Activated CD4-positive, CD25-positive, alpha-beta regulatory T cell treated with anti-CD3 and anti-CD28 coated beads, Interleukin-2, amount 50 U/mL, for 16 hours (primary cell): ENCODE results near the gene PCSK5.
"Not testable (repeated sequence)": the region's sequence is repeated elsewhere in the genome, so short reads cannot be mapped to it uniquely, and the experiment has no call there.

Experiments
- DNase-seq: peaks from one replicate; pipeline ENCODE4 v3.0.0-alpha.2; 2020; ENCODE audit warnings: low read depth, low spot score

The PCSK5 gene

GRCh38 chr9:76354221-76354620 is 463.7 kb downstream of the PCSK5 start:
- no peak for DNase-seq

GRCh38 chr9:76355886-76356285 is 465.4 kb downstream of the PCSK5 start:
- DNase-seq = no peak

DNA sequence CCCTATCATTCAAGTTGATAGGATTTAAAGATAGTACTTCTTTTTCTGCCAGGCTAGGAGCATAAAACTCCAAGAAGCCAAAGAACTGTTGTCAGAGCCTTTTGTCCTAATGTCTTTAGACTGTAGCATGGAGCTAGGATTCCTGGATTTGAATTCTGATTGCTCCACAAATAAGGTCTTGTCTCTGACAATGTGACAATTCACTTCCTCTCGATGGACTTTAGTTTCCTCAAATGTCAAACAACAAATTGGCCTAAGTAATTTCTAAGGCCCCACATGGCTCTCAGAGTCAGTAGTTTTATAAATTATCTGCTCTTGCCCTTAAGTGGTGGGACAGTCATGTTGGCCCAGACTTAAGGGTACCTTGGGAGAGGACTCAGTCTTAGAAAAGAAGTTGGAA is 467.1 kb downstream of the PCSK5 start:
- DNase-seq = no peak

- DNase-seq = no peak
Measured at GRCh38 chr9:76358628-76359280, 468.3 kb downstream of the PCSK5 start.

DNA sequence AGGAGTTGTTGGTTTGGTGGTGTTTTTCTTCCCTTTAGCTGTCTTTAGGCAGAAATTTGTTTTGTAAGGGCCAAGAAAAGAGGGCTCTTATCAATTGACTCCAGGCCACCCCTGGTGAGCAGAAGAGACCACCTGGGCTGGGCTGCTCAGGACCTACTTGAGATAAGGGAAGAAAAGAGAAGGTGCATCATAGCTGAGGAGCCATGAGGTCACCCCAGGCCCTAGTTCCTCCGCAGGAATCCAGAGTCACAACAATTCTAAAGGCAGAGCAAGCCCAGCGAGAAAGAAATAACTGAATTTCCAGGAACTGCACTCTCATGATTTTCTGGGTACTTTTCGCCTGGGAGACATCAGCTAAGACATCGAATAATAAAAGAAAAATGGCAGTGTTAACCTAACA is 468.9 kb downstream of the PCSK5 start:
- DNase-seq = no peak

- no peak for DNase-seq
Measured at GRCh38 chr9:76359766-76360165, 469.3 kb downstream of the PCSK5 start.

GRCh38 chr9:76362332-76363031 is 472.0 kb downstream of the PCSK5 start:
- not testable (repeated sequence) for DNase-seq

DNA sequence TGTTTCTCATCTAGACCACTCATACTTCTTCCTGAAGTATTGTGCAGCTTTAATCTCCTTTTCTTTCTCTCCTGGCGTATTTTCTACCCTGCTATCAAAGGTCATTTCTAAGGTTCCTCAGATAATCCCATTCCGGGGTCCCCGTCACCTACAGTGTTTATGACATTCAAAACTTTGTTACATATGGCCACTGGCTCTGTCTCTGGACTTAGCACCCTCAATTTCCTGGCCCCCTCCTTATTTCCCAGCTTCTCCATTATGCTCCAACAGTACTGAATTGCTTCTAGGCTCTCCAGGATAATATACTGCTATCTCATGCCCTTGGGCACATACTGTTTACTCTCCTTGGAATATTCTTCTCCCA is 472.5 kb downstream of the PCSK5 start:
- DNase-seq = no peak

DNA sequence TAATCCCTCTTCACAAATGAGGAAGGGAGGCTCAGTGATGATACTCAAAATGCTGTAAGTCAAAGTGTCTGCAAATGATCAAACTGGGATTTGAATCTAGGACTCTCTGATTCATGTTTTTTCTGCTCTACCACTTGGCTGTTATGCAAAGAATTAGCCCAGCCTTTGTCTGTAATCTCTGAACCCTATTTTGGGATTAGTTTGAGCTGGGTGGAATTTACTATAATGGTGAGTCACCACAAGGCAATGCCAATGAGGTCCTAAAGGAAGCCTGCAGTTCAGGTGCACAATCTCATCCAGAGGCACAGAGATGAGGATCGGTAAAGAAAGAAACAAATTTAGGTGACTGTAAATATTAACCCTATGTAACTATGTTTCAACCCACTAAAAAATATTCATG is 474.6 kb downstream of the PCSK5 start:
- DNase-seq = no peak

DNA sequence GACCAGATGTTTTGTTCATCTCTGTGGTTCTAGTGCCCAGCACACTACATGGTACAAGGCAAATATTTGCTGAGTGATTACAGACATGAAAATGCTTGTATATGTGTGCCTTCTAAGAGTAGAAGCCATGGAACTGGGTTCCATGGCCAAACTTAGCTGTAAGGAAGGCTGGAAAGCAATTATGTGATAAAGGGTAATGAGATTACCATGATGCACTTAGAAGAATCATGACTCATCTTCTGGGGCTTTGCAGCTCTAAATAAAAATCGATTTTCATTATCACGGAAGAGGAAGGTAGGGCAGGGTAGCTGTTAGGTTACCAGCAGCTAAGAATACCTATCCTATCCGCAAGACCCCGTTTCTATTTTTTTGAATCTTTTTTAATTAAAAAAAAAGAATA is 475.8 kb downstream of the PCSK5 start:
- DNase-seq = no peak

GRCh38 chr9:76369583-76369982 is 479.1 kb downstream of the PCSK5 start:
- DNase-seq = no peak

GRCh38 chr9:76370396-76371023 is 480.0 kb downstream of the PCSK5 start:
- no peak for DNase-seq

DNA sequence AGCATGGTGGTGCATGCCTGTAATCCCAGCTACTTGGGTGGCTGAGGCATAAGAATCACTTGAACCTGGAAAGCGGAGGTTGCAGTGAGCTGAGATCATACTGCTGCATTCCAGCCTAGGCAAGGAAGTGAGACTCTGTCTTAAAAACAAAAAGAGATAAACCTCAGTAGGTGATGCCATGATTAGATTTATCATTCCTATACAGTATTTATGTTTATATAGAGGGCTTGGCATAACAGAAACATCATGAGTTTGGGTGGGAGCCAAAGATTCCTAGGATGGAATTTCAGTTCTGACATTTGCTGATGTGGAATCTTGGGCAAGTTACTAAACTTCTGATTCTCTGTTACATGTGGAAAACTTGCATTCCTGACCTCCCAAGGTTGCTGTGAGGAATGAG is 481.4 kb downstream of the PCSK5 start:
- no peak for DNase-seq

- no peak for DNase-seq
Measured at GRCh38 chr9:76372336-76372735, 481.9 kb downstream of the PCSK5 start.

DNA sequence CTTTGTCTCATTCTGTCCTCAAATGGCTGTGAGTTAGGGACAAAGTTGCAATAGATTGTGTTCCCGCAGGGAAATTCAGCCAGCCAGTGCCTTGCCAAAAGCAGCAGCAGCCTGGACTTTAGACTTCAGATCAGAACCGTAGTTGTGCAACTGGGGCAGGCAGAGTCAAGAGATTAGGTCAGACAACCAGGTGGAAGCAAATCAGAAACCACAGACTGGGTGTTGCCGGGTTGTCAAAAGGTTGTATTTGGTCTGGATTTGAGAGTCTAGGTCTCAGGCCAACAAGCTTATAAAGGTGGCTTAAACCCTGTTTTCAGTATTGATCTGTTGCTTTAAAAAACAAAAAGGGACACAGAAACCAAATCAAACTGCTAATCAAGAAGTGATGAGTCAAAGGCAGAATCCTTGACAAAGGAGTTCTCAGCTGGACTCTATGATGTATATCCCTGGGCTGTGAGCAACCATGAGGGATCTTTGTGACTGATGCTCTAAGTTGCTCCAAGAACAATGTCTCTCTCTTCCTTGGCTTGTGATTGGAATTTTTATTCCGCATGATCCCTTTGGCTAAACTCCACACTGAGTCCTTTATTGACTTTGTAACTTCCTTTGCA is 482.8 kb downstream of the PCSK5 start:
- DNase-seq = no peak

GRCh38 chr9:76373784-76374474 is 483.5 kb downstream of the PCSK5 start:
- DNase-seq = no peak

DNA sequence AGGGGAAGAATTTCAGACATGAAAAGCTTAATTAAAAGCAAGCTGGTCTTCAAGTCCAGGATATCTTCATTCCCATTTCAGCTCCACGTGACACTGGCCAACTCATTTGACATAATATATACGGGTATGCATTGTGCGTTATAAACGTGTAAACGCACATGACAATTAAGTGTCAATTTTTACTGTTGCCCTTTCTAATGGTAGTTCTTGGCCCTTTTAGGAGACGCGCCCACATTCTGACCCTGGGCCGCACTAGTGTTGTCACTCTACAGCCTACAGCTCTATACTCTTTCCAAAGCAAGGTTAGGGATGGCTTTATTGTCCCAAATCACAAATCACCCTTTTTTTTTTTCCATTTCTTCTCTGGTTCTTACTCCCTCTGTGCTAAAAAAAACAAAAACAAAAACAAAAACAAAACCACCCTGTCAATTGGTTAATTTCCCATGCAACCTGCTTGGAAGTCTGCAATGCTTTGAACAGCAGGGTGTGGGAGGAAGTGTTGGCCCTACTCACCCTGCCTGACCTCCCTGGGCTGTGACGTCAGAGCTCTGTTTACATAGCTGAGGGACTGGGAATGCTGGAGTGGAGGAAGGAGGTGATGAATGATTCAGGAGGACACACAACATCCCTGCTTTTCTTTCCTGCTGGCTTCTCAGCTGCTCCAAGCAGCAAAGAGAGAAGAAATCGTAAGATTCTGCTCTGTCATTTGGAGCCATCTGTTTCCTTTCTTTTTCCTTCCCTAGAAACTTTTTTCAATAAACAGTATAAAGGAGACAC is 484.5 kb downstream of the PCSK5 start:
- DNase-seq = no peak

DNA sequence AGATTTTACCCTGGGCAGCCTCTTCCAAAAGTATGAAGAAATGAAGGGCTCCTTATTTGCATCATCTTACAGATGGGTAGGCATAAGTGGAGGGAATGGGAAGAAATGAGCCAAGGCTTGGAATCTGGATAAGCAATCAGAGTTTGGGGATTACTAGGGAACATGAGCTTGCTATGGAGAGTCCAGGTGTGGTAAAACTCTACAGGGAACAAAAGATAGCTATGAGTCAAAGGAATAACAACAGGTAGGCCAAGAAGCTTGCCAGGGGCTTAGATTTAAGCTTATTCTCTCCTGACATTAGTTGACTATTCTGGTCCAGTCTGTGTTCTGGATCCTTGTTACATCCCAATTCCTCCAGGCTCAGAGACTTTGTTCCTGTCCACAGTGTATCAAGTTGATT is 487.3 kb downstream of the PCSK5 start:
- no peak for DNase-seq

DNA sequence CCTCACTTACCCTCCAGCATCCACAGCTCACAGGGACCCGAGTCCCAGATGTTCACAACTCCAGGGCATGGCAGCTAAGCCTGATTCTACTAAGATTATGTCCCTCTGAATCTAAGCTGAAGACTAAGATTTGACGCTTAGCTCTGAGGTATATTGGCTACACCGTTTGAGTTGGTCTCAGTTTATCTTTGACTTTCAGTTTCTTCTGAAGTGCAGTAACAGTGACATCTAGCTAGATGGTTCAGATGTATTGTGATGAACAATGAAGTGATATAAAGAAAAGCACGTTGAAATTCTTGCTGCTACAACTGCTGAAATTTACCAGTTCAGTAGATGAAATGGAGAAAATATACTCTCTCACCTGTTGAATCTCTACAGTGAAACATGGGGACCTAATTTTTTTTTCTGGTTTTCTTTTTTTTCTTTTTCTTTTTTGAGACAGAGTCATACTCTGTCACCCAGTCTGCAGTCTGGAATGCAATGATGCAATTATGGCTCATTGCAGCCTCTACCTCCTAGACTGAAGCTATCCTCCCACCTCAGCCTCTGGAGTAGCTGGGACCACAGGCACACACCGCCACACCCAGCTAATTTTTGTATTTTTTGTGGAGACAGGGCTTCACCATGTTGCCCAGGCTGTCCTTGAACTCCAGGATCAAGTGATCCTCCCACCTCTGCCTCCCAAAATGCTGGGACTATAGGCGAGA is 488.0 kb downstream of the PCSK5 start:
- DNase-seq = no peak

DNA sequence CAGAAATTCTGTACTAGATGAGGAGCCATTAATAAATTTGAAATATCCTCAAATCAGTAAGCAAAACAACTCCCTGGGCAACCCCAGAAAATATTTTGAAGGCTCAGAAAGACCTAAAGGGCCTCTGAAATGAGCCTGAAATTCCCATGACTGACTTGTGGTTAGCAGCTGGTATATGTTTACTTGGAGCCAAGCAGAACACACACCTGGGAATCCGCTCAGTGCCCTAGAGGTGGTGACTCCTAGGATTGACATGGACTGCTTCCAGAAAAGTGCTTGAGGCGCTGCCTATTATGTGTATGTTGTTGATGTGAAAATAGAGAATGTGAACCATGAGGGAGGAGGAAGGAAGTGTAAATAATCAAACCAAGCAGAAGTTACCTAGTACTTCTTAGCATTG is 489.0 kb downstream of the PCSK5 start:
- DNase-seq = no peak

DNA sequence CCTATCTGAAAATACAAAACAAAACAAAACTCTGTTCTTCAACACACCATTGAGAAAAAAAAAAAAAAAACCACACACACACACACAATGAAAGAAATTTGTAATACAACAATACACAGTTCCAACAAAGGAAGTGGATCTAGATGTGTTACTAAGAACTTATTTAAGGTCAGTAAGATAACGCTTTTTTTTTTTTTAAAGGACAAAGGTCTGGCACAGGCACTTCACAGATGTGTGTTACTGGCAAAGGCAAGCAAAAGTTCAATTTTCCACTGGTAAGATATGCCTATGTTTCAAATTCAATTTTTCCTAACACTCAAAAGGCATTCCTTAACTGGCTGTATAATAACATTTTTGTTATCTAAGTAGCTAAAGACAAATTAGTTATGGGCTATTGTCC is 500.2 kb downstream of the PCSK5 start:
- no peak for DNase-seq
